ENCODE measurements around the gene PAK2.
"Not testable (repeated sequence)": the region's sequence is repeated elsewhere in the genome, so short reads cannot be mapped to it uniquely, and the experiment has no call there.

The PAK2 gene

GRCh38 chr3:196842567-196843434 is 103.1 kb downstream of the PAK2 start:
- in situ Hi-C loops (cut with HindIII; ENCODE audit: low sequenced_read_pairs) = no loop called here
- no peak for TF ChIP-seq CTCF (IDR thresholded peaks at IDR 0.05; ENCODE audit: low read depth, low read length)
- DNase-seq (ENCODE audit: low read depth, low spot score) = no peak
- no peak overlapping the region for H3K4me3 ChIP-seq (ENCODE audit: low read depth, low read length)

- TF ChIP-seq CTCF (IDR thresholded peaks at IDR 0.05; ENCODE audit: low read depth, low read length) = no peak
- in situ Hi-C loops (cut with HindIII; ENCODE audit: low sequenced_read_pairs) = no loop called here
- no peak for DNase-seq (ENCODE audit: low read depth, low spot score)
These were observed 103.9 kb downstream of the PAK2 start for GRCh38 chr3:196843435-196844110.

GRCh38 chr3:196844235-196845219 is 104.9 kb downstream of the PAK2 start:
- H3K4me3 ChIP-seq (ENCODE audit: low read depth, low read length); in situ Hi-C loops (cut with HindIII; ENCODE audit: low sequenced_read_pairs); DNase-seq (ENCODE audit: low read depth, low spot score): not testable (repeated sequence)

More at GRCh38 chr3:196843435-196844110, 103.9 kb downstream of the PAK2 start:
- no peak overlapping the region for H3K4me3 ChIP-seq (ENCODE audit: low read depth, low read length)

GRCh38 chr3:196848375-196848774 is 108.7 kb downstream of the PAK2 start:
- in situ Hi-C loops (cut with HindIII; ENCODE audit: low sequenced_read_pairs); DNase-seq (ENCODE audit: low read depth, low spot score): not testable (repeated sequence)

GRCh38 chr3:196849180-196849741 is 109.6 kb downstream of the PAK2 start:
- DNase-seq (ENCODE audit: low read depth, low spot score) = no peak

More at GRCh38 chr3:196848375-196848774, 108.7 kb downstream of the PAK2 start:
- H3K4me3 ChIP-seq (ENCODE audit: low read depth, low read length) = not testable (repeated sequence)

GRCh38 chr3:196863000-196863399 is 123.3 kb downstream of the PAK2 start:
- DNase-seq (ENCODE audit: low read depth, low spot score); H3K4me3 ChIP-seq (ENCODE audit: low read depth, low read length); in situ Hi-C loops (cut with HindIII; ENCODE audit: low sequenced_read_pairs): not testable (repeated sequence)

More at GRCh38 chr3:196849180-196849741, 109.6 kb downstream of the PAK2 start:
- in situ Hi-C loops (cut with HindIII; ENCODE audit: low sequenced_read_pairs) = no loop called here
- no peak for TF ChIP-seq CTCF (IDR thresholded peaks at IDR 0.05; ENCODE audit: low read depth, low read length)
- H3K4me3 ChIP-seq (ENCODE audit: low read depth, low read length) = no peak overlapping the region

GRCh38 chr3:196867155-196867506 is 127.5 kb downstream of the PAK2 start:
- DNase-seq (ENCODE audit: low read depth, low spot score) = no peak
- in situ Hi-C loops (cut with HindIII; ENCODE audit: low sequenced_read_pairs) = no loop called here
- peak overlapping the region; percentile 52 for H3K4me3 ChIP-seq (ENCODE audit: low read depth, low read length)
- TF ChIP-seq CTCF (IDR thresholded peaks at IDR 0.05; ENCODE audit: low read depth, low read length) = no peak

All from astrocyte of the spinal cord (primary cell).